ENCODE data around the gene GEMIN4. TPM values are rescaled to one million over a fixed set of nuclear protein-coding genes. Genes with fewer than 3 reads are reported as not detected.

Gene GEMIN4
- total RNA-seq, 1 experiment from 2014 or later = 47.4 TPM

DNA sequence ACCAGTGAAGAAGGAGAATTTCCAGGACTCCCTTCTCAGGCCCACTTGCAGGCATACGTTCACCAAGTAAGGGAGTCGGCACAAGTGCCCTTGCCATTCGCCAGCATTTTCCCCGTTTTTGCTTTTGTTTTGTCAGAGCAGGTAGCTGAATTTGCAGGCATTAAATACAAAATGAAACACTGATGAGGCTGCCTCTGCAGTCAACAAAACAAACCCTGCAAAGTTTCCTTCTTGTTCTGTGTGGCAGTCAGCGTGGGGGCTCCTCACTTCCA lies 22.2 kb upstream of the GEMIN4 start:
- H3F3A ChIP-seq (ENCODE audit: insufficient read depth, low read depth) = no peaks in the 10 kb centered on the region; the same call in 1 of the 2 replicates
- no peak overlapping the region for H3K4me2 ChIP-seq
- TF ChIP-seq EZH2 (IDR thresholded peaks at IDR 0.05; ENCODE audit: low read depth) = no peak
- TF ChIP-seq, protein P1, sequence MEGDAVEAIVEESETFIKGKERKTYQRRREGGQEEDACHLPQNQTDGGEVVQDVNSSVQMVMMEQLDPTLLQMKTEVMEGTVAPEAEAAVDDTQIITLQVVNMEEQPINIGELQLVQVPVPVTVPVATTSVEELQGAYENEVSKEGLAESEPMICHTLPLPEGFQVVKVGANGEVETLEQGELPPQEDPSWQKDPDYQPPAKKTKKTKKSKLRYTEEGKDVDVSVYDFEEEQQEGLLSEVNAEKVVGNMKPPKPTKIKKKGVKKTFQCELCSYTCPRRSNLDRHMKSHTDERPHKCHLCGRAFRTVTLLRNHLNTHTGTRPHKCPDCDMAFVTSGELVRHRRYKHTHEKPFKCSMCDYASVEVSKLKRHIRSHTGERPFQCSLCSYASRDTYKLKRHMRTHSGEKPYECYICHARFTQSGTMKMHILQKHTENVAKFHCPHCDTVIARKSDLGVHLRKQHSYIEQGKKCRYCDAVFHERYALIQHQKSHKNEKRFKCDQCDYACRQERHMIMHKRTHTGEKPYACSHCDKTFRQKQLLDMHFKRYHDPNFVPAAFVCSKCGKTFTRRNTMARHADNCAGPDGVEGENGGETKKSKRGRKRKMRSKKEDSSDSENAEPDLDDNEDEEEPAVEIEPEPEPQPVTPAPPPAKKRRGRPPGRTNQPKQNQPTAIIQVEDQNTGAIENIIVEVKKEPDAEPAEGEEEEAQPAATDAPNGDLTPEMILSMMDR (conservative IDR thresholded peaks at IDR 0.05) = no peak
- no peaks in the 10 kb centered on the region for H3K4me1 ChIP-seq (replicated peaks; ENCODE audit: insufficient read depth)
- H3K36me3 ChIP-seq (ENCODE audit: low read depth) = peaks cover 53% of the 10 kb centered on the region
- peaks cover 6% of the 10 kb centered on the region; the same call in 1 of the 2 replicates for H3K79me2 ChIP-seq (ENCODE audit: low read depth)
- H3K27ac ChIP-seq = no peak overlapping the region
- H3K9me3 ChIP-seq (ENCODE audit: insufficient read depth, low read depth) = no peaks in the 10 kb centered on the region
- no peak overlapping the region for H3K4me3 ChIP-seq
- ChIA-PET POLR2A (ENCODE audit: unreplicated experiment) (no interaction called here), CTCF (no interaction called here)
- H2AFZ ChIP-seq = no peak overlapping the region
- no TSS peak for BruUV-seq (replicated peaks)
- H3K27me3 ChIP-seq (ENCODE audit: insufficient read depth, low read depth) = no peaks in the 10 kb centered on the region
- H4K20me1 ChIP-seq (ENCODE audit: insufficient read depth) = peaks cover 19% of the 10 kb centered on the region
- intact Hi-C loops (cut with micrococcal nuclease; ENCODE audit: unreplicated experiment) = no loop called here
- H3K9me2 ChIP-seq (ENCODE audit: insufficient read depth) = no peaks in the 10 kb centered on the region
- DNase-seq = no peak

DNA sequence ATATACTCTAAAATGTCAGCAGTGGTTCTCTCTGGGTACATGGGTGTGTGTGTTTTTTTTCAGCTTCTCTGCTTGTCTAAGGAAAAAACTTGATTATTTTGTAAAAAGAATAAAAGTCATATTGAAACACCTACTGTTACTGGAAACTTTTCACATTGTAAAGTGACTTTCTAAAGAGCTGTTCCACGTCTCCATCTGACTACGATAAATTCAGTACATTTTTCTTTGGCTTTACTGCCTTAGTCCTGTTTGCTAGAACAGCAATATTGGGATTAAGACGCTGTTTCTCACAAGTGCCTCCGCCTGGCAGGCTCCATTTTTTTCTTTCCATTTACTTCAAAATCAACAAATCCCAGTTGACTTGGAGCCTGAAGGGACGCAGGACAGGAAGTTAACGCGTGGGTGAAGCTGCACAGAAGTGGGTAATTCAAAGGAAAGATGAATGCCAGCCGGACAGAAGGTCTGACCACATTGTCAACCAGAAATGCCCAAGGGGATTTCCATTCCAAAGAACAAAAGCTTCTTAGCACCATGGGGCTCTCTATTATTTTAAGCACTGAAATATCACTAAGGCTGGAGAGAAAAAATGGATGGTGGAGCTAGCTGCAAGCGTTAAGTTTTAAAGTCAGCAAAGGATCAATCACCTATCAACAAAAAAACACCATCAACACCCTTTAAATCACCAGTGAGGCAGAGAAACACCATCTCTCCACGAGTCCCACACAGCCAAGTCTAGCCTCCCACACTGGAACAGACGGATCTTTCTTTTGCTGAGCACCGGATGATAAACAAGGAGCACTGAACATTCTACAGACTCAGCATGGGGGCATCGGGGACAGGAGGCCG lies 21.6 kb upstream of the GEMIN4 start:
- BruUV-seq (replicated peaks) = no TSS peak
- Histone ChIP-seq H3F3A (ENCODE audit: insufficient read depth, low read depth) (no peaks in the 10 kb centered on the region; the same call in 1 of the 2 replicates), H3K4me3 (no peak overlapping the region), H3K9me2 (ENCODE audit: insufficient read depth) (no peaks in the 10 kb centered on the region), H3K4me2 (no peak overlapping the region), H3K79me2 (ENCODE audit: low read depth) (peaks cover 3% of the 10 kb centered on the region; the same call in 1 of the 2 replicates), H3K4me1 (replicated peaks; ENCODE audit: insufficient read depth) (no peaks in the 10 kb centered on the region), H3K27me3 (ENCODE audit: insufficient read depth, low read depth) (no peaks in the 10 kb centered on the region), H3K27ac (no peak overlapping the region), H4K20me1 (ENCODE audit: insufficient read depth) (peaks cover 16% of the 10 kb centered on the region; the same call in 1 of the 2 replicates), H3K36me3 (ENCODE audit: low read depth) (peaks cover 52% of the 10 kb centered on the region), H3K9me3 (ENCODE audit: insufficient read depth, low read depth) (no peaks in the 10 kb centered on the region), H2AFZ (no peak overlapping the region)
- no peak for DNase-seq
- intact Hi-C loops (cut with micrococcal nuclease; ENCODE audit: unreplicated experiment) = no loop called here
- ChIA-PET CTCF (no interaction called here), POLR2A (ENCODE audit: unreplicated experiment) (no interaction called here)
- TF ChIP-seq EZH2 (IDR thresholded peaks at IDR 0.05; ENCODE audit: low read depth) = no peak
- TF ChIP-seq, protein P1 (conservative IDR thresholded peaks at IDR 0.05) = no peak

DNA sequence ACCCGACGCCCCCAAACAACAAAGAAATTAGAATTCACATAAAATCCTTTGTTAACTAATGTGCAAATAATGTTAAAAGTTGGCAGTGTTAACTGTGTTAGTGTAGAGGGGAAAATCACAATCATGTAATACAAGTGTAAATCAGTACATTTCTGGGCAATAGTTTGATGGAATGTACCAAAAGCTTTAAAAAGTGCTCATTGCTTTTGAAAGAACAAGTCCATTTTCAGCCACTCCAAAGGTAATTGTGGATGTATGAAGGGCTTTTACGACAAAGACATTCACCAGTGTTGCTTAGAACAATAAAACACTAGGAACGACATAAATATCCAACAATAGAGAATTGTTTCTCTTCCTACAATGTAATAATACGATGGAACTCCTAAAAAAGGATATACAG lies 21.0 kb upstream of the GEMIN4 start:
- ChIA-PET POLR2A (ENCODE audit: unreplicated experiment) (no interaction called here), CTCF (no interaction called here)
- BruUV-seq (replicated peaks) = no TSS peak
- Histone ChIP-seq H3K9me2 (ENCODE audit: insufficient read depth) (no peaks in the 10 kb centered on the region), H3F3A (ENCODE audit: insufficient read depth, low read depth) (no peaks in the 10 kb centered on the region; the same call in 1 of the 2 replicates), H3K27me3 (ENCODE audit: insufficient read depth, low read depth) (no peaks in the 10 kb centered on the region), H4K20me1 (ENCODE audit: insufficient read depth) (peaks cover 16% of the 10 kb centered on the region; the same call in 1 of the 2 replicates), H3K9me3 (ENCODE audit: insufficient read depth, low read depth) (no peaks in the 10 kb centered on the region), H3K79me2 (ENCODE audit: low read depth) (no peaks in the 10 kb centered on the region), H3K4me2 (no peak overlapping the region), H3K4me1 (replicated peaks; ENCODE audit: insufficient read depth) (no peaks in the 10 kb centered on the region), H3K27ac (no peak overlapping the region), H3K4me3 (no peak overlapping the region), H2AFZ (no peak overlapping the region), H3K36me3 (ENCODE audit: low read depth) (peaks cover 47% of the 10 kb centered on the region)
- intact Hi-C loops (cut with micrococcal nuclease; ENCODE audit: unreplicated experiment) = no loop called here
- TF ChIP-seq, protein P1 (conservative IDR thresholded peaks at IDR 0.05) = no peak
- TF ChIP-seq EZH2 (IDR thresholded peaks at IDR 0.05; ENCODE audit: low read depth) = no peak
- DNase-seq = no peak
